Measurements from ENCODE around the gene SETBP1.

The SETBP1 gene

GRCh38 chr18:44950685-44951195 lies 270.1 kb downstream of the SETBP1 start:
- no peak for DNase-seq

GRCh38 chr18:44951748-44952147 lies 271.1 kb downstream of the SETBP1 start:
- no peak for DNase-seq

- no peak for DNase-seq
Observed at GRCh38 chr18:44954257-44954656, 273.6 kb downstream of the SETBP1 start.

GRCh38 chr18:44955825-44956224 lies 275.1 kb downstream of the SETBP1 start:
- no peak for DNase-seq

- DNase-seq, result no peak
Observed at GRCh38 chr18:44957025-44957424, 276.3 kb downstream of the SETBP1 start.

GRCh38 chr18:44957461-44957860 lies 276.8 kb downstream of the SETBP1 start:
- no peak for DNase-seq

GRCh38 chr18:44958040-44958439 lies 277.4 kb downstream of the SETBP1 start:
- no peak for DNase-seq

- DNase-seq, result no peak
Observed at GRCh38 chr18:44958455-44958854, 277.8 kb downstream of the SETBP1 start.

GRCh38 chr18:44959013-44959412 lies 278.3 kb downstream of the SETBP1 start:
- no peak for DNase-seq

GRCh38 chr18:44960580-44960979 lies 279.9 kb downstream of the SETBP1 start:
- DNase-seq, result no peak

GRCh38 chr18:44961288-44961995 lies 280.8 kb downstream of the SETBP1 start:
- DNase-seq, result no peak

- DNase-seq, result no peak
Observed at GRCh38 chr18:44967599-44967998, 286.9 kb downstream of the SETBP1 start.

- DNase-seq, result no peak
Observed at GRCh38 chr18:44968336-44968735, 287.6 kb downstream of the SETBP1 start.

GRCh38 chr18:44969214-44969795 lies 288.6 kb downstream of the SETBP1 start:
- DNase-seq, result no peak

GRCh38 chr18:44973282-44973681 lies 292.6 kb downstream of the SETBP1 start:
- DNase-seq, result no peak

- no peak for DNase-seq
Observed at GRCh38 chr18:44974174-44974573, 293.5 kb downstream of the SETBP1 start.

GRCh38 chr18:44977856-44978255 lies 297.2 kb downstream of the SETBP1 start:
- DNase-seq, result no peak

GRCh38 chr18:44979748-44980147 lies 299.1 kb downstream of the SETBP1 start:
- no peak for DNase-seq

GRCh38 chr18:44981121-44981520 lies 300.4 kb downstream of the SETBP1 start:
- no peak for DNase-seq

GRCh38 chr18:44986933-44987332 lies 306.2 kb downstream of the SETBP1 start:
- no peak for DNase-seq

GRCh38 chr18:44987371-44987770 lies 306.7 kb downstream of the SETBP1 start:
- no peak for DNase-seq

GRCh38 chr18:44988821-44989587 lies 308.3 kb downstream of the SETBP1 start:
- DNase-seq, result no peak

GRCh38 chr18:44996261-44996660 lies 315.6 kb downstream of the SETBP1 start:
- no peak for DNase-seq

GRCh38 chr18:44997174-44997573 lies 316.5 kb downstream of the SETBP1 start:
- DNase-seq, result no peak

Measured in activated CD4-positive, CD25-positive, alpha-beta regulatory T cell treated with anti-CD3 and anti-CD28 coated beads, Interleukin-2, amount 50 U/mL, for 72 hours (primary cell).